Common myeloid progenitor, CD34-positive (primary cell): ENCODE results near the gene LCA5.

Source experiments
- CTCF ChIA-PET: fragments of 350-600 bp; sonication (Branson Sonifier 250); formaldehyde crosslinking; loops from one replicate; lab custom pipeline; 2021; ENCODE audit warnings: antibody characterized with exemption; lab: Charles Lee
- POLR2A ChIA-PET: fragments of 350-600 bp; sonication (Branson Sonifier 250); formaldehyde crosslinking; loops from one replicate; lab custom pipeline; 2021; ENCODE audit warnings: antibody characterized with exemption; lab: Charles Lee
- DNase-seq, 3 donors: peaks; one replicate each; pipeline versions ENCODE4 v3.0.0 to v3.0.0-alpha.2; 2013
- H3K27ac ChIP-seq, 2 experiments: 1 replicate in 1 of 2; 2 replicates in 1 of 2; pipeline ENCODE4 v1.7.0; 2013; ENCODE audit warnings: inconsistent platforms in 2 of 2, low read length in 2 of 2, mild to moderate bottlenecking in 2 of 2, low read depth in 1 of 2, moderate library complexity in 1 of 2; ENCODE audit not compliant: severe bottlenecking in 2 of 2, insufficient read depth in 1 of 2, poor library complexity in 1 of 2
- H3K27me3 ChIP-seq, 5 experiments: replicated peaks in 2 of 5; 1 replicate in 3 of 5; 2 replicates in 2 of 5; pipeline versions ENCODE4 v1.6.1 to v1.7.0; 2013; ENCODE audit warnings: low read length in 4 of 5, mild to moderate bottlenecking in 2 of 5, moderate library complexity in 2 of 5, inconsistent platforms in 1 of 5; ENCODE audit not compliant: insufficient read depth in 5 of 5, control insufficient read depth in 4 of 5
- H3K36me3 ChIP-seq, 4 experiments: 1 replicate in 2 of 4; 2 replicates in 2 of 4; pipeline versions ENCODE4 v1.6.1 to v1.7.0; 2013; ENCODE audit warnings: low read length in 3 of 4, control low read depth in 1 of 4, mild to moderate bottlenecking in 1 of 4; ENCODE audit not compliant: control insufficient read depth in 4 of 4, insufficient read depth in 4 of 4
- H3K4me1 ChIP-seq, 4 experiments: 1 replicate in 3 of 4; 2 replicates in 1 of 4; pipeline versions ENCODE4 v1.6.1 to v1.7.1; 2013; ENCODE audit warnings: low read length in 3 of 4, mild to moderate bottlenecking in 3 of 4, control low read depth in 1 of 4, inconsistent platforms in 1 of 4, moderate library complexity in 1 of 4; ENCODE audit not compliant: control insufficient read depth in 4 of 4, insufficient read depth in 4 of 4; ENCODE audit errors: control extremely low read depth in 1 of 4
- H3K4me3 ChIP-seq, 7 experiments: 1 replicate in 4 of 7; 2 replicates in 3 of 7; pipeline versions ENCODE4 v1.5.1 to v1.7.0; 2013; ENCODE audit warnings: mild to moderate bottlenecking in 7 of 7, low read length in 6 of 7, moderate library complexity in 6 of 7, inconsistent platforms in 2 of 7, low read depth in 2 of 7, control low read depth in 1 of 7; ENCODE audit not compliant: insufficient read depth in 4 of 7, control insufficient read depth in 1 of 7; ENCODE audit errors: extremely low read depth in 1 of 7
- H3K9me3 ChIP-seq, 5 experiments: 1 replicate in 4 of 5; 2 replicates in 1 of 5; pipeline versions ENCODE4 v1.6.1 to v1.7.1; 2013; ENCODE audit warnings: low read length in 4 of 5, mild to moderate bottlenecking in 2 of 5, inconsistent platforms in 1 of 5, low read depth in 1 of 5, moderate library complexity in 1 of 5; ENCODE audit not compliant: control insufficient read depth in 4 of 5, insufficient read depth in 2 of 5; ENCODE audit errors: control extremely low read depth in 1 of 5
- WGBS: methylation state at CpG from one replicate; pipeline ENCODE4 v1.1.5; 2013; ENCODE audit not compliant: insufficient coverage; 5-methylcytosine and 5-hydroxymethylcytosine counted together

LCA5 gene

DNA sequence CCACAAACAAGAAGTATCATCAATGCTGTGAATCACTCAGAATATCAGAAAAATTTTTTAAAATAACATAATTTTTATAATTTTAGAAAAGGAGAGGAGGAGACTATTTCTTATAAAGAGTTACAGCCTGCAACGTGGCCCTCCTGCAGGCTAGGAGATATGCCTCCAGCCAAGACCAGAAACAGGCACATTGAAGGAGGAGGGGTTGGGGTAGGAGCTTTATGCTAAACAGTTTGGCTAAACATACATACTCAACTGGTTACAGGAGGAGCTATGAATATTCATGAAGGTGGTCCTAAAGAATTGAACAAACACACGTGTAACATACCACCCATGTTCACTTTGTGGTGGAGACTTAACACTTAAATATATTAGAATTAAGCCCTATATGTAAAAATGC, 14.2 kb upstream of the LCA5 start:
- Histone ChIP-seq H3K27ac (no peak overlapping the region), H3K36me3 (peaks cover 0 to 7% (median 6%) of the 10 kb centered on the region in 4 experiments), H3K4me3 (no peak overlapping the region), H3K4me1 (peaks cover 0 to 1% (median under 1%) of the 10 kb centered on the region in 4 experiments), H3K9me3 (no peaks in the 10 kb centered on the region), H3K27me3 (no peaks in the 10 kb centered on the region)
- ChIA-PET POLR2A (no interaction called here), CTCF (no interaction called here)
- DNase-seq = no peak
- WGBS = 100% methylated on average over 1 of the region's 2 CpGs

DNA sequence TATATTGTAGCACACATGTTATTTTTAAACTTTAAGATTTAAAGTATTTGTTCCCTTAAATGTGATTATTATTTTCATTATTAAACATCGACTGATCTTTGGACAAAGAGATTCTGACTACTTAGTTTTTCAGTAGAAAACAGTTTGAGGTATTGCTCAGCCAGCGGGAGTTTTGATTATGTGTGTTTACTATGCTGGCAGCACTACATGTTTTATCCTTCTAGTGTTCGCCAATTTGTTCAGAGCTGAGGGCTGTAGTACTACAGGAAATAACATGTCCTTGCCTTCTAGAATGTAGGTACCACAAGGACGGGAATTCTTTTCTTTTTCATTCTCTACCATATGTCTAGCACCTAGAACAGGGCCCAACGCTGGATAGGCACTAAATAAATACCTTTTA, 11.1 kb upstream of the LCA5 start:
- 90% methylated on average over 2 of the region's 5 CpGs for WGBS
- ChIA-PET POLR2A (no interaction called here), CTCF (no interaction called here)
- no peaks in the 10 kb centered on the region for H3K27me3 ChIP-seq
- no peak for DNase-seq
- no peaks in the 10 kb centered on the region for H3K9me3 ChIP-seq
- peaks cover 5 to 26% (median 11%) of the 10 kb centered on the region in 4 experiments for H3K4me1 ChIP-seq
- H3K27ac ChIP-seq = no peak overlapping the region
- peaks cover 0 to 8% (median 6%) of the 10 kb centered on the region in 4 experiments for H3K36me3 ChIP-seq
- no peak overlapping the region for H3K4me3 ChIP-seq

DNA sequence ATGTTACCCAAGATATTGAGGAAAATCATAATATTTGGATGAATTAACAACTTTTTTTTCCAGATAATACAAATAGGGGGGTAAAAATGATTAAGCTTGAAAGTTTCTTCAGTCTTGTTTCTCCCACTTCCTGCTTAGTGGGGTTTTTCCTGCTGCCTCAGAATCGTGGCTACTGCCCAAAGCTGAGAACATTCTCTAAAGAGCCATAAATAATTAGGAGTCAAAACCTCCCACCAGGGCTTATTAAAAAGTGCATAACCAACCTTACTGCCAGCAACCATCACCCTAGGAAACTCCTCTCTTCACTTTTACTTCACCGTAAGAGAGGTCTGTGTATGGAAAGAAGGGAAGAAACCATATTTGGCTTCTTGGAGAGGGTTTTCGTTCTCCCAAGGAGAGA, 9.0 kb upstream of the LCA5 start:
- DNase-seq = peak in 2 of 3 donors; percentile 13 to 14
- no peaks in the 10 kb centered on the region for H3K27me3 ChIP-seq
- H3K36me3 ChIP-seq = peaks cover 0 to 9% (median 6%) of the 10 kb centered on the region in 4 experiments
- no peaks in the 10 kb centered on the region for H3K9me3 ChIP-seq
- H3K4me1 ChIP-seq = peaks cover 5 to 26% (median 11%) of the 10 kb centered on the region in 4 experiments
- no peak overlapping the region for H3K4me3 ChIP-seq
- H3K27ac ChIP-seq = peak overlapping the region; percentile 75 to 89
- POLR2A ChIA-PET = interaction anchor here (1.1 kb wide), 1 partner anchor 10 kb away, joined by 3 read pairs; no protein-coding TSS in a partner anchor
- CTCF ChIA-PET = interaction anchor here (3.8 kb wide), 1 partner anchor 11 kb away, joined by 20 read pairs; the partner anchor contains the start of gene LCA5
- WGBS = no CpG with 5 or more reads among the region's 3 CpGs

DNA sequence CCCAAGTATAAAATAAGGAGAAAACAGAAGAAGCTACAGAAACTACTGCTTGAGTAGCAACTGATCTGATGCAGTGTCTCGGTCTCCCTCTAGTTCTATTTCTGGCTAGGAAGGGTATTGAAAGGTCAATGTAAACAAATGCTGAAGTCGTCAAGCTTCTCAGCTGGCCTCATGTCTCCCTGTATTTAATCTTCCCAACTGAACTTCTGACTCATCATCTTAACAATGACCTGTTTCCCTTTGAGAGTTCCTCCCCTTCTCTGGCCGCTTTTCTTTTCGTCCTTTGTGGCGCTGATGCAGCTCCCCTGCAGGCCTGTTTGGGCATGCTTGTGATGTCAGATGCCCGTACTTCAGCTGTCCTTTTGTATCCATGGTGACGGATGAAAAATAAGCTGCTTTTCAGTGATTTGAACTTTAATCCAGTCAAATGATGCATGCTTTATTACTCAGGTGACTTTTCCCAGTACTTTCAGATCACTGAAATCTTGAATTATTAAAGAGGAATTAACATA, 7.8 kb upstream of the LCA5 start:
- peaks cover 0 to 3% (median 1%) of the 10 kb centered on the region in 4 experiments for H3K36me3 ChIP-seq
- H3K9me3 ChIP-seq = no peaks in the 10 kb centered on the region
- ChIA-PET CTCF (interaction anchor here (0.9 to 3.8 kb wide), 7 partner anchors 8 to 120 kb away, joined by 3 to 20 read pairs (median 3); partner anchors contain the start of gene LCA5), POLR2A (interaction anchor here (0.5 to 1.1 kb wide), 2 partner anchors 9 to 491 kb away, joined by 3 to 5 read pairs; no protein-coding TSS in a partner anchor)
- peaks cover 5 to 26% (median 11%) of the 10 kb centered on the region in 4 experiments for H3K4me1 ChIP-seq
- 0% methylated on average over 4 of the region's 7 CpGs for WGBS
- peak; percentile 97 to 98 (median 98) for DNase-seq
- peak overlapping the region; percentile 75 to 89 for H3K27ac ChIP-seq
- H3K4me3 ChIP-seq = peak overlapping the region in 1 of 7 experiments; percentile 35
- no peaks in the 10 kb centered on the region for H3K27me3 ChIP-seq

DNA sequence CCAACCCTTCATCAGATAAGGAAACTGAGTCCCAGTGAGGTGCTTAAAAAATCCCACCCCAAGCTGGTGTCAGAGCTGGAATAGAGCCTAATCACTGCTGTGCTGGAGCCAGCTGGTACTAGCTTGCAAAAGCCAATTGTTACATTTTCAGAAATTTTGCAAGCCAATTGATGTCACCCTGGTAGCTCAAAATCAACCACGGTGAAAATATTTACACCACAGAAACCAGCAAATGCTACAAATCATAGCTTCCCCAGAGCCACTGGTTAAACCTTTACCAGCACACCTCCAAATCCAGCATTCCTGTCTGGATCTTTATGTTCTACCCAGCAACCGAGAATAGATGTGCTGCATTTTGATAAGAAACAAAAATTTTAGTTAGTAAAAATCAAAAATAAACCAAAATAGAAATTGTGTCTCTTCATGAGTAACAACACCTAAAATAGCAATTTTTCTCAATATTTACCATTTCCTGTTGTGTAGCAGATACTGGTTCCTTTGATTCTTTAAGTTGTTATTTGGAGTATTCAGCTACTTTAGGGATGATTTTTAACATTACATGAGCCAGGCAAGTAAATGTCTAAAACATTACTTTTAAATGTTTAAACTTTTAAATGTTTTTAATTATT, 7.2 kb upstream of the LCA5 start:
- peak overlapping the region; percentile 55 to 89 for H3K27ac ChIP-seq
- DNase-seq = peak in 2 of 3 donors; percentile 36 to 43
- ChIA-PET POLR2A (no interaction called here), CTCF (interaction anchor here (0.9 to 3.8 kb wide), 7 partner anchors 8 to 120 kb away, joined by 3 to 20 read pairs (median 3); partner anchors contain the start of gene LCA5)
- WGBS = 60% methylated on average over 1 of the region's 2 CpGs
- peaks cover 5 to 26% (median 11%) of the 10 kb centered on the region in 4 experiments for H3K4me1 ChIP-seq
- H3K9me3 ChIP-seq = no peaks in the 10 kb centered on the region
- no peaks in the 10 kb centered on the region for H3K27me3 ChIP-seq
- H3K4me3 ChIP-seq = peak overlapping the region in 2 of 7 experiments; percentile 35 to 51
- H3K36me3 ChIP-seq = peaks cover 0 to 3% (median 1%) of the 10 kb centered on the region in 4 experiments

DNA sequence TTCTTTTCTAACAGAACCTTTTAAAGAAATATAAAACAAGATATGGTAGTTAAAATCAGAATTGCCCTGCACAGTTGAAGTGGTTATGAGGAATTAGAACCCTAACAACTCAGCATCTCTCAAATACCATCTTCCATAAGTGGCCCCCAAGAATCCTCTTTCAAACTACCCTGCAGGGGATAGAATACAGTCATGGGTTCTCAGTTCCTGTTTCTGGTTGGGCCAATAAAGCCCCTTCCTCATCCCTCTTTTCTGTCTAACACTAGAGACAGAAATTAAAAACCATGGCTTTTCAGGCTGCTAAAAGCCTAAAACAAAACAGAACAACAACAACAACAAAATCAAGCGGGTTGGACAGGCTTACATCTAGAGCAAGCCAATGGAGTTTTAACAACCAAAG, 6.7 kb upstream of the LCA5 start:
- Histone ChIP-seq H3K9me3 (no peaks in the 10 kb centered on the region), H3K27ac (peak overlapping the region in 1 of 2 experiments; percentile 89), H3K27me3 (no peaks in the 10 kb centered on the region), H3K4me3 (no peak overlapping the region), H3K4me1 (peaks cover 5 to 26% (median 11%) of the 10 kb centered on the region in 4 experiments), H3K36me3 (peaks cover 0 to 3% (median 1%) of the 10 kb centered on the region in 4 experiments)
- ChIA-PET POLR2A (no interaction called here), CTCF (interaction anchor here (1.2 to 3.8 kb wide), 3 partner anchors 8 to 25 kb away, joined by 3 to 20 read pairs (median 3); partner anchors contain the start of gene LCA5)
- 100% methylated on average over 1 of the region's 1 CpG for WGBS
- DNase-seq = peak in 2 of 3 donors; percentile 41 to 52
